ENCODE measurements around the gene SIRPA.

- TF ChIP-seq, protein P1, sequence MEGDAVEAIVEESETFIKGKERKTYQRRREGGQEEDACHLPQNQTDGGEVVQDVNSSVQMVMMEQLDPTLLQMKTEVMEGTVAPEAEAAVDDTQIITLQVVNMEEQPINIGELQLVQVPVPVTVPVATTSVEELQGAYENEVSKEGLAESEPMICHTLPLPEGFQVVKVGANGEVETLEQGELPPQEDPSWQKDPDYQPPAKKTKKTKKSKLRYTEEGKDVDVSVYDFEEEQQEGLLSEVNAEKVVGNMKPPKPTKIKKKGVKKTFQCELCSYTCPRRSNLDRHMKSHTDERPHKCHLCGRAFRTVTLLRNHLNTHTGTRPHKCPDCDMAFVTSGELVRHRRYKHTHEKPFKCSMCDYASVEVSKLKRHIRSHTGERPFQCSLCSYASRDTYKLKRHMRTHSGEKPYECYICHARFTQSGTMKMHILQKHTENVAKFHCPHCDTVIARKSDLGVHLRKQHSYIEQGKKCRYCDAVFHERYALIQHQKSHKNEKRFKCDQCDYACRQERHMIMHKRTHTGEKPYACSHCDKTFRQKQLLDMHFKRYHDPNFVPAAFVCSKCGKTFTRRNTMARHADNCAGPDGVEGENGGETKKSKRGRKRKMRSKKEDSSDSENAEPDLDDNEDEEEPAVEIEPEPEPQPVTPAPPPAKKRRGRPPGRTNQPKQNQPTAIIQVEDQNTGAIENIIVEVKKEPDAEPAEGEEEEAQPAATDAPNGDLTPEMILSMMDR (IDR thresholded peaks at IDR 0.05; ENCODE audit: poor library complexity), result no peak
- TF ChIP-seq EZH2 (IDR thresholded peaks at IDR 0.05; ENCODE audit: borderline replicate concordance) (no peak), EZH2phosphoT487 (IDR thresholded peaks at IDR 0.05; ENCODE audit: low read depth, severe bottlenecking, unreplicated experiment) (no peak)
Observed at GRCh38 chr20:1888796-1889463, 6.3 kb upstream of the SIRPA start.
